HepG2 (cell line): ENCODE measurements around the gene SERPIND1. TPM values are rescaled to one million over a fixed set of nuclear protein-coding genes. Genes with fewer than 3 reads are reported as not detected.

ENCODE experiments used
- ETS1 ChIP-seq: sonication (generic); formaldehyde crosslinking; IDR thresholded peaks from 2 replicates; pipeline ENCODE4 v1.4.0; 2020; ENCODE audit warnings: missing genetic modification reagents
- FOSL2 ChIP-seq: sonication (generic); formaldehyde crosslinking; IDR thresholded peaks from 2 replicates; pipeline ENCODE4 v1.4.0; 2020; ENCODE audit warnings: missing genetic modification reagents
- FOXK2 ChIP-seq: fragments of 450-650 bp; IDR thresholded peaks from 2 replicates; pipeline ENCODE4 v1.6.1; 2016
- MLX ChIP-seq: IDR thresholded peaks from 2 replicates; pipeline ENCODE4 v1.6.1; 2016
- MYC ChIP-seq: sonication (generic); formaldehyde crosslinking; IDR thresholded peaks from 2 replicates; pipeline ENCODE4 v1.9.0; 2021; ENCODE audit warnings: missing genetic modification reagents, borderline replicate concordance
- NCOA2 ChIP-seq: sonication (generic); formaldehyde crosslinking; IDR thresholded peaks from 2 replicates; pipeline ENCODE4 v1.8.0; 2022; ENCODE audit warnings: inconsistent platforms
- RFX1 ChIP-seq: fragments of 450-650 bp; IDR thresholded peaks from 2 replicates; pipeline ENCODE4 v1.6.1; 2017
- RORA ChIP-seq: sonication (generic); formaldehyde crosslinking; IDR thresholded peaks from 2 replicates; pipeline ENCODE4 v1.5.0; 2020; ENCODE audit warnings: mild to moderate bottlenecking, missing genetic modification reagents, moderate library complexity
- SATB2 ChIP-seq: sonication (generic); formaldehyde crosslinking; IDR thresholded peaks from 2 replicates; pipeline ENCODE4 v1.5.0; 2020; ENCODE audit warnings: missing genetic modification reagents
- SIX4 ChIP-seq: sonication (generic); formaldehyde crosslinking; IDR thresholded peaks from 2 replicates; pipeline ENCODE4 v1.4.0; 2020; ENCODE audit warnings: missing genetic modification reagents
- SNAPC2 ChIP-seq: sonication (generic); formaldehyde crosslinking; IDR thresholded peaks from 2 replicates; pipeline ENCODE4 v1.8.1; 2022; ENCODE audit warnings: mild to moderate bottlenecking, missing genetic modification reagents
- ZIK1 ChIP-seq: sonication (generic); formaldehyde crosslinking; IDR thresholded peaks from 2 replicates; pipeline ENCODE4 v1.5.0; 2020; ENCODE audit warnings: mild to moderate bottlenecking, low read depth, missing genetic modification reagents, borderline replicate concordance
- ZMYM4 ChIP-seq: sonication (generic); formaldehyde crosslinking; IDR thresholded peaks from 2 replicates; pipeline ENCODE4 v1.8.1; 2023; ENCODE audit warnings: mild to moderate bottlenecking, missing genetic modification reagents
- ZNF18 ChIP-seq: sonication (generic); formaldehyde crosslinking; IDR thresholded peaks from 2 replicates; pipeline ENCODE4 v1.8.0; 2022; ENCODE audit warnings: mild to moderate bottlenecking, missing genetic modification reagents; ENCODE audit not compliant: insufficient replicate concordance
- ZNF230 ChIP-seq: sonication (generic); formaldehyde crosslinking; IDR thresholded peaks from 2 replicates; pipeline ENCODE4 v1.4.0; 2020; ENCODE audit warnings: mild to moderate bottlenecking, missing genetic modification reagents
- ZNF280D ChIP-seq: sonication (generic); formaldehyde crosslinking; IDR thresholded peaks from 2 replicates; pipeline ENCODE4 v1.5.1; 2020; ENCODE audit warnings: mild to moderate bottlenecking, missing genetic modification reagents
- ZNF446 ChIP-seq: sonication (generic); formaldehyde crosslinking; IDR thresholded peaks from 2 replicates; pipeline ENCODE4 v1.5.0; 2020; ENCODE audit warnings: mild to moderate bottlenecking, missing genetic modification reagents
- ZNF609 ChIP-seq: sonication (generic); formaldehyde crosslinking; IDR thresholded peaks from 2 replicates; pipeline ENCODE4 v1.4.0; 2020; ENCODE audit warnings: mild to moderate bottlenecking, missing genetic modification reagents, borderline replicate concordance
- ZNF629 ChIP-seq: sonication (generic); formaldehyde crosslinking; conservative IDR thresholded peaks from 2 replicates; pipeline ENCODE4 v1.5.0; 2020; ENCODE audit warnings: missing genetic modification reagents
- ZNF709 ChIP-seq: sonication (generic); formaldehyde crosslinking; IDR thresholded peaks from 2 replicates; pipeline ENCODE4 v1.5.0; 2020; ENCODE audit warnings: mild to moderate bottlenecking, missing genetic modification reagents
- ZNF782 ChIP-seq: sonication (generic); formaldehyde crosslinking; IDR thresholded peaks from 2 replicates; pipeline ENCODE4 v1.4.0; 2020; ENCODE audit warnings: missing genetic modification reagents, mild to moderate bottlenecking, borderline replicate concordance
- polyA plus RNA-seq, 8 experiments: library from polyadenylated mRNA; depleted of rRNA in 3 of 8; stranded (reverse) in 7 of 8; unstranded in 1 of 8; fragments of >200 nt; fragmentation: Illumina TruSeq in 4 of 8; extraction: Trizol in 4 of 8; gene quantifications; 2 replicates each; pipeline versions ENCODE4 v1.2.1 to v1.2.3, GENCODE V29; 2011 to 2016; ENCODE audit warnings: low read depth in 4 of 8, missing spikeins in 1 of 8, mixed read lengths in 1 of 8; ENCODE audit not compliant: insufficient read depth in 1 of 8
- total RNA-seq, 5 experiments: library from RNA; depleted of rRNA; stranded (reverse); fragments of >200 nt; fragmentation: Illumina TruSeq; extraction: Trizol; gene quantifications; 2 replicates each; pipeline ENCODE4 v1.2.3, GENCODE V29; 2016; ENCODE audit warnings: low read depth in 1 of 5

The SERPIND1 gene
- total and polyA plus RNA-seq, 2 of the 13 experiments (the other 11 are each of a cell fraction or from before 2014, with no cell fraction given) = 111 to 350 TPM

GRCh38 chr22:20773793-20774212 lies at the start of gene SERPIND1 (continued):
- TF ChIP-seq SNAPC2 (CRISPR knock-in tag) = 0 out of 2 replicates have a peak, but pooled peaks have one; percentile 74
- peak; percentile 63; the same call in 1 of the 2 replicates for TF ChIP-seq ZIK1 (CRISPR knock-in tag)
- no peak for TF ChIP-seq ZNF782 (CRISPR knock-in tag)
- peak; percentile 66; the same call in 1 of the 2 replicates for TF ChIP-seq SIX4 (CRISPR knock-in tag)
- peak; percentile 56 for TF ChIP-seq MLX
- no peak for TF ChIP-seq ZNF230 (CRISPR knock-in tag)
- TF ChIP-seq FOSL2 (CRISPR knock-in tag) = peak; percentile 74
- no peak for TF ChIP-seq ZNF709 (CRISPR knock-in tag)
- TF ChIP-seq FOXK2 = peak; percentile 75; the same call in 1 of the 2 replicates
- no peak for TF ChIP-seq ZNF446
- TF ChIP-seq SATB2 (CRISPR knock-in tag) = no peak
- peak; percentile 89 for TF ChIP-seq NCOA2 (CRISPR knock-in tag)
- TF ChIP-seq ZMYM4 = peak; percentile 13; the same call in 1 of the 2 replicates
- TF ChIP-seq MYC (CRISPR knock-in tag) = no peak
- TF ChIP-seq ZNF629 = no peak
- TF ChIP-seq ZNF280D (CRISPR knock-in tag) = no peak
- TF ChIP-seq ZNF609 = peak; percentile 86
- TF ChIP-seq RFX1 = peak; percentile 3; the same call in 1 of the 2 replicates
- TF ChIP-seq ETS1 (CRISPR knock-in tag) = no peak
- no peak for TF ChIP-seq ZNF18 (CRISPR knock-in tag)
- TF ChIP-seq RORA = no peak
